K562 (cell line): ENCODE results near the gene CUX1. TPM values are rescaled to one million over a fixed set of nuclear protein-coding genes. Genes with fewer than 3 reads are reported as not detected.

Experiments
- CREM ChIP-seq: IDR thresholded peaks from 2 replicates; pipeline ENCODE4 v1.6.1; 2014; ENCODE audit warnings: antibody characterized with exemption, low read depth
- GATAD2B ChIP-seq: fragments of 450-650 bp; IDR thresholded peaks from 2 replicates; pipeline ENCODE4 v1.6.1; 2017; ENCODE audit warnings: mild to moderate bottlenecking, borderline replicate concordance
- NBN ChIP-seq: fragments of 450-650 bp; IDR thresholded peaks from 2 replicates; pipeline ENCODE4 v1.6.1; 2016; ENCODE audit warnings: low read depth, mild to moderate bottlenecking
- PCBP1 ChIP-seq: fragments of 200-400 bp; formaldehyde crosslinking; IDR thresholded peaks from 2 replicates; pipeline ENCODE4 v1.6.1; 2018; ENCODE audit warnings: mild to moderate bottlenecking, low read depth, low read length; ENCODE audit not compliant: poor library complexity, severe bottlenecking
- RBBP5 ChIP-seq: fragments of 200-600 bp; sonication (generic); IDR thresholded peaks from 2 replicates; pipeline ENCODE4 v1.6.1; 2012; ENCODE audit warnings: borderline replicate concordance, mild to moderate bottlenecking, low read length, control low read depth, inconsistent platforms; ENCODE audit not compliant: insufficient read depth, poor library complexity, severe bottlenecking
- TGIF2 ChIP-seq: sonication (generic); formaldehyde crosslinking; IDR thresholded peaks from 2 replicates; pipeline ENCODE4 v1.8.1; 2022; ENCODE audit warnings: mild to moderate bottlenecking, missing genetic modification reagents, moderate library complexity
- U2AF1 ChIP-seq: fragments of 200-400 bp; formaldehyde crosslinking; optimal IDR thresholded peaks from 2 replicates; pipeline ENCODE3; 2017; ENCODE audit warnings: mild to moderate bottlenecking, low read depth, low read length, moderate library complexity
- ZBTB8A ChIP-seq: fragments of 450-650 bp; IDR thresholded peaks from 2 replicates; pipeline ENCODE4 v1.6.1; 2018; ENCODE audit warnings: mild to moderate bottlenecking, moderate library complexity; ENCODE audit not compliant: partially characterized antibody
- ZNF212 ChIP-seq: fragments of 450-650 bp; formaldehyde crosslinking; IDR thresholded peaks from 2 replicates; pipeline ENCODE4 v1.4.0; 2020; ENCODE audit warnings: mild to moderate bottlenecking
- ZNF695 ChIP-seq: fragments of 450-650 bp; formaldehyde crosslinking; IDR thresholded peaks from 2 replicates; pipeline ENCODE4 v1.4.0; 2020; ENCODE audit warnings: mild to moderate bottlenecking, moderate library complexity
- ZNF696 ChIP-seq: fragments of 250-450 bp; sonication (Bioruptor Pico); conservative IDR thresholded peaks from 2 replicates; pipeline ENCODE4 v1.4.0; 2020; ENCODE audit warnings: mild to moderate bottlenecking, moderate library complexity
- ZSCAN32 ChIP-seq: fragments of 450-650 bp; formaldehyde crosslinking; IDR thresholded peaks from 2 replicates; pipeline ENCODE4 v1.4.0; 2020; ENCODE audit warnings: mild to moderate bottlenecking, moderate library complexity
- polyA plus RNA-seq, 8 experiments: library from polyadenylated mRNA; depleted of rRNA in 4 of 8; stranded (reverse) in 5 of 8; unstranded in 3 of 8; fragments of >200 nt; fragmentation: Nextera tagmentation in 2 of 8; fragmentation: Illumina TruSeq in 1 of 8; extraction: Ambion mirVana in 2 of 8; extraction: Trizol in 1 of 8; gene quantifications; 2 replicates each; pipeline versions ENCODE4 v1.2.1 to v1.2.3, GENCODE V29; 2011 to 2014; ENCODE audit warnings: inconsistent platforms in 1 of 8, missing spikeins in 1 of 8
- total RNA-seq, 7 experiments: library from RNA; depleted of rRNA in 6 of 7; stranded (reverse); fragments of >200 nt in 6 of 7; fragmentation: Illumina TruSeq in 2 of 7; extraction: Trizol in 2 of 7; gene quantifications; 2 replicates each; pipeline versions ENCODE4 v1.2.1 to v1.2.3, GENCODE V29; 2011 to 2021; ENCODE audit warnings: low replicate concordance in 1 of 7
- TF ChIP-seq, protein P1 (sequence below): fragments of 200-600 bp; sonication (generic); IDR thresholded peaks from one replicate; pipeline ENCODE4 v1.6.1; 2012; ENCODE audit warnings: mild to moderate bottlenecking, low read depth, low read length, inconsistent platforms
- TF ChIP-seq, protein P2 (sequence below), 3 experiments: IDR thresholded peaks in 2 of 3; conservative IDR thresholded peaks in 1 of 3; 2 replicates each; pipeline ENCODE4 v1.5.1; 2011 to 2012; ENCODE audit warnings: low read length in 3 of 3, mild to moderate bottlenecking in 3 of 3, control low read depth in 2 of 3, improper control_type of control experiment in 1 of 3, inconsistent platforms in 1 of 3, low read depth in 1 of 3, mixed read lengths in 1 of 3, moderate library complexity in 1 of 3; ENCODE audit not compliant: insufficient read depth in 2 of 3

The CUX1 gene
- total and polyA plus RNA-seq, 9 of the 15 experiments (the other 6 are each of a cell fraction or from before 2014, with no cell fraction given): 3.6 to 55.3 (median 25.2) TPM

DNA sequence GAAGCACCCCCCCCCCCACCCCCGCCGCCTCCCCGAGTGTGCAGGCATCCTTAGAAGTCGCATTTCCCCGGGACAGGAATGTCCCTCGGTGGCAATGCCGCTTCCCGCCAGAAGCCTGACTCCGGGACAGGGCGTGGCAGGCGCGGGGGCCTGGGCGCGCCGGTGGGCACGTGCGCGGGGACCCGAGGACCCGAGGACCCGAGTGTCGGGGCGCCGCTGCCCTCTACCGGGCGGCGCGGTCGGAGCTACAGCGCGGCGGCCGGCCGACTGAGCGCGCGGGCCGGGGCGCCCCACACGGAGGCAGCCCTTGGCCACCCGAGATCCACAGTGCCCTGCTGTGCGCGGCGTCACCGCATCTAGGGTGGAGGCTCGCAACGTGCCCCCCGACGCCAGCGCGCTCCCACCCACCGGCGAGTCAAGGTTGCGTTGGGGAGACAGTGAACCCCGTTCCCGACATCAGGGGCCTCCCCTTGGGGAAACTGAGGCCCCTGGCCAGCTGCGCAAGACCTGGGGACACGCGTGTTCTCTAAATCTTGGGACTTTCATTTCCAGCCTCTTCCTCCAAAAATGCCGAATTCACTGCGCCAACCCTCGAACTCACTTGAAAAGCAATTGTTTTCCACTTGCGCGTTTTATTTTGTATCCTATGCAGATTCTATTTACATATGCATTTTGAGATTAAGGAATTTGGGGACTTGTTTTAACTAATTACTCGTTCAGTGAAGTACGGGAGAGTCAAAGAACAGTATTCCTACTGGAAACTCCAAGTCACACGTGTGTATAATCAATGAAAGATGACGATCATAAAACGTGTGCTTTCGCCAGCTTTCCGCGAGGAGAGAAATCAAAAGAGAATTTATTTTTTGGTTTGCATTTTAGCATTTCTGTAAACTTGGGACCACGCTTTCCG is 3.1 kb upstream of the CUX1 start (continued):
- TF ChIP-seq, protein P1, sequence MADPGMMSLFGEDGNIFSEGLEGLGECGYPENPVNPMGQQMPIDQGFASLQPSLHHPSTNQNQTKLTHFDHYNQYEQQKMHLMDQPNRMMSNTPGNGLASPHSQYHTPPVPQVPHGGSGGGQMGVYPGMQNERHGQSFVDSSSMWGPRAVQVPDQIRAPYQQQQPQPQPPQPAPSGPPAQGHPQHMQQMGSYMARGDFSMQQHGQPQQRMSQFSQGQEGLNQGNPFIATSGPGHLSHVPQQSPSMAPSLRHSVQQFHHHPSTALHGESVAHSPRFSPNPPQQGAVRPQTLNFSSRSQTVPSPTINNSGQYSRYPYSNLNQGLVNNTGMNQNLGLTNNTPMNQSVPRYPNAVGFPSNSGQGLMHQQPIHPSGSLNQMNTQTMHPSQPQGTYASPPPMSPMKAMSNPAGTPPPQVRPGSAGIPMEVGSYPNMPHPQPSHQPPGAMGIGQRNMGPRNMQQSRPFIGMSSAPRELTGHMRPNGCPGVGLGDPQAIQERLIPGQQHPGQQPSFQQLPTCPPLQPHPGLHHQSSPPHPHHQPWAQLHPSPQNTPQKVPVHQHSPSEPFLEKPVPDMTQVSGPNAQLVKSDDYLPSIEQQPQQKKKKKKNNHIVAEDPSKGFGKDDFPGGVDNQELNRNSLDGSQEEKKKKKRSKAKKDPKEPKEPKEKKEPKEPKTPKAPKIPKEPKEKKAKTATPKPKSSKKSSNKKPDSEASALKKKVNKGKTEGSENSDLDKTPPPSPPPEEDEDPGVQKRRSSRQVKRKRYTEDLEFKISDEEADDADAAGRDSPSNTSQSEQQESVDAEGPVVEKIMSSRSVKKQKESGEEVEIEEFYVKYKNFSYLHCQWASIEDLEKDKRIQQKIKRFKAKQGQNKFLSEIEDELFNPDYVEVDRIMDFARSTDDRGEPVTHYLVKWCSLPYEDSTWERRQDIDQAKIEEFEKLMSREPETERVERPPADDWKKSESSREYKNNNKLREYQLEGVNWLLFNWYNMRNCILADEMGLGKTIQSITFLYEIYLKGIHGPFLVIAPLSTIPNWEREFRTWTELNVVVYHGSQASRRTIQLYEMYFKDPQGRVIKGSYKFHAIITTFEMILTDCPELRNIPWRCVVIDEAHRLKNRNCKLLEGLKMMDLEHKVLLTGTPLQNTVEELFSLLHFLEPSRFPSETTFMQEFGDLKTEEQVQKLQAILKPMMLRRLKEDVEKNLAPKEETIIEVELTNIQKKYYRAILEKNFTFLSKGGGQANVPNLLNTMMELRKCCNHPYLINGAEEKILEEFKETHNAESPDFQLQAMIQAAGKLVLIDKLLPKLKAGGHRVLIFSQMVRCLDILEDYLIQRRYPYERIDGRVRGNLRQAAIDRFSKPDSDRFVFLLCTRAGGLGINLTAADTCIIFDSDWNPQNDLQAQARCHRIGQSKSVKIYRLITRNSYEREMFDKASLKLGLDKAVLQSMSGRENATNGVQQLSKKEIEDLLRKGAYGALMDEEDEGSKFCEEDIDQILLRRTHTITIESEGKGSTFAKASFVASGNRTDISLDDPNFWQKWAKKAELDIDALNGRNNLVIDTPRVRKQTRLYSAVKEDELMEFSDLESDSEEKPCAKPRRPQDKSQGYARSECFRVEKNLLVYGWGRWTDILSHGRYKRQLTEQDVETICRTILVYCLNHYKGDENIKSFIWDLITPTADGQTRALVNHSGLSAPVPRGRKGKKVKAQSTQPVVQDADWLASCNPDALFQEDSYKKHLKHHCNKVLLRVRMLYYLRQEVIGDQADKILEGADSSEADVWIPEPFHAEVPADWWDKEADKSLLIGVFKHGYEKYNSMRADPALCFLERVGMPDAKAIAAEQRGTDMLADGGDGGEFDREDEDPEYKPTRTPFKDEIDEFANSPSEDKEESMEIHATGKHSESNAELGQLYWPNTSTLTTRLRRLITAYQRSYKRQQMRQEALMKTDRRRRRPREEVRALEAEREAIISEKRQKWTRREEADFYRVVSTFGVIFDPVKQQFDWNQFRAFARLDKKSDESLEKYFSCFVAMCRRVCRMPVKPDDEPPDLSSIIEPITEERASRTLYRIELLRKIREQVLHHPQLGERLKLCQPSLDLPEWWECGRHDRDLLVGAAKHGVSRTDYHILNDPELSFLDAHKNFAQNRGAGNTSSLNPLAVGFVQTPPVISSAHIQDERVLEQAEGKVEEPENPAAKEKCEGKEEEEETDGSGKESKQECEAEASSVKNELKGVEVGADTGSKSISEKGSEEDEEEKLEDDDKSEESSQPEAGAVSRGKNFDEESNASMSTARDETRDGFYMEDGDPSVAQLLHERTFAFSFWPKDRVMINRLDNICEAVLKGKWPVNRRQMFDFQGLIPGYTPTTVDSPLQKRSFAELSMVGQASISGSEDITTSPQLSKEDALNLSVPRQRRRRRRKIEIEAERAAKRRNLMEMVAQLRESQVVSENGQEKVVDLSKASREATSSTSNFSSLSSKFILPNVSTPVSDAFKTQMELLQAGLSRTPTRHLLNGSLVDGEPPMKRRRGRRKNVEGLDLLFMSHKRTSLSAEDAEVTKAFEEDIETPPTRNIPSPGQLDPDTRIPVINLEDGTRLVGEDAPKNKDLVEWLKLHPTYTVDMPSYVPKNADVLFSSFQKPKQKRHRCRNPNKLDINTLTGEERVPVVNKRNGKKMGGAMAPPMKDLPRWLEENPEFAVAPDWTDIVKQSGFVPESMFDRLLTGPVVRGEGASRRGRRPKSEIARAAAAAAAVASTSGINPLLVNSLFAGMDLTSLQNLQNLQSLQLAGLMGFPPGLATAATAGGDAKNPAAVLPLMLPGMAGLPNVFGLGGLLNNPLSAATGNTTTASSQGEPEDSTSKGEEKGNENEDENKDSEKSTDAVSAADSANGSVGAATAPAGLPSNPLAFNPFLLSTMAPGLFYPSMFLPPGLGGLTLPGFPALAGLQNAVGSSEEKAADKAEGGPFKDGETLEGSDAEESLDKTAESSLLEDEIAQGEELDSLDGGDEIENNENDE: no peak
- TF ChIP-seq ZNF696: no peak
- TF ChIP-seq CREM: peak; percentile 53
- no peak for TF ChIP-seq U2AF1
- peak; percentile 4 for TF ChIP-seq PCBP1
- no peak for TF ChIP-seq ZNF212 (CRISPR knock-in tag)
- TF ChIP-seq ZBTB8A: no peak
- peak; percentile 15; the same call in 1 of the 2 replicates for TF ChIP-seq ZNF695 (CRISPR knock-in tag)
- no peak for TF ChIP-seq TGIF2 (CRISPR knock-in tag)
- TF ChIP-seq NBN: no peak
- TF ChIP-seq ZSCAN32 (CRISPR knock-in tag): no peak
- TF ChIP-seq RBBP5: peak; percentile 56
- TF ChIP-seq GATAD2B: peak; percentile 98
- TF ChIP-seq, protein P2, sequence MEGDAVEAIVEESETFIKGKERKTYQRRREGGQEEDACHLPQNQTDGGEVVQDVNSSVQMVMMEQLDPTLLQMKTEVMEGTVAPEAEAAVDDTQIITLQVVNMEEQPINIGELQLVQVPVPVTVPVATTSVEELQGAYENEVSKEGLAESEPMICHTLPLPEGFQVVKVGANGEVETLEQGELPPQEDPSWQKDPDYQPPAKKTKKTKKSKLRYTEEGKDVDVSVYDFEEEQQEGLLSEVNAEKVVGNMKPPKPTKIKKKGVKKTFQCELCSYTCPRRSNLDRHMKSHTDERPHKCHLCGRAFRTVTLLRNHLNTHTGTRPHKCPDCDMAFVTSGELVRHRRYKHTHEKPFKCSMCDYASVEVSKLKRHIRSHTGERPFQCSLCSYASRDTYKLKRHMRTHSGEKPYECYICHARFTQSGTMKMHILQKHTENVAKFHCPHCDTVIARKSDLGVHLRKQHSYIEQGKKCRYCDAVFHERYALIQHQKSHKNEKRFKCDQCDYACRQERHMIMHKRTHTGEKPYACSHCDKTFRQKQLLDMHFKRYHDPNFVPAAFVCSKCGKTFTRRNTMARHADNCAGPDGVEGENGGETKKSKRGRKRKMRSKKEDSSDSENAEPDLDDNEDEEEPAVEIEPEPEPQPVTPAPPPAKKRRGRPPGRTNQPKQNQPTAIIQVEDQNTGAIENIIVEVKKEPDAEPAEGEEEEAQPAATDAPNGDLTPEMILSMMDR (IDR thresholded peaks at IDR 0.05 in 2 of 3, conservative IDR thresholded peaks at IDR 0.05 in 1 of 3; ENCODE audit: insufficient read depth in 2 of 3, low read depth in 1 of 3, low read length in 3 of 3): peak; percentile 47 to 89 (median 71)
